ENCODE data around the gene TEAD1. TPM values are rescaled to one million over a fixed set of nuclear protein-coding genes. Genes with fewer than 3 reads are reported as not detected.

The TEAD1 gene
- total and polyA plus RNA-seq, 9 of the 15 experiments (the other 6 are each of a cell fraction or from before 2014, with no cell fraction given), result 1.7 to 17.7 (median 10.8) TPM

- TF ChIP-seq RAD21 (CRISPR knock-in tag; conservative IDR thresholded peaks at IDR 0.05 in 1 of 2, IDR thresholded peaks at IDR 0.05 in 1 of 2) (no peak), GTF3C2 (IDR thresholded peaks at IDR 0.05; ENCODE audit: borderline replicate concordance, extremely low read depth, insufficient read length) (no peak), RBM17 (IDR thresholded peaks at IDR 0.05; ENCODE audit: borderline replicate concordance, low read depth, low read length) (no peak), SMARCA4 (IDR thresholded peaks at IDR 0.05) (peak; percentile 85), TARDBP (IDR thresholded peaks at IDR 0.05) (no peak), PHF8 (IDR thresholded peaks at IDR 0.05; ENCODE audit: borderline replicate concordance, low read length) (no peak; the same call in 1 of the 2 replicates), ZBTB7A (IDR thresholded peaks at IDR 0.05; ENCODE audit: borderline replicate concordance, control insufficient read depth, low read depth, low read length) (no peak), ZFP91 (CRISPR knock-in tag; IDR thresholded peaks at IDR 0.05) (no peak), PPARD (CRISPR knock-in tag; IDR thresholded peaks at IDR 0.05) (no peak), MEF2A (IDR thresholded peaks at IDR 0.05; ENCODE audit: control insufficient read depth, low read depth, low read length) (no peak), HEY1 (CRISPR knock-in tag; IDR thresholded peaks at IDR 0.05; ENCODE audit: borderline replicate concordance) (no peak), HSF4 (CRISPR knock-in tag; IDR thresholded peaks at IDR 0.05; ENCODE audit: borderline replicate concordance) (no peak), POLR2A (conservative IDR thresholded peaks at IDR 0.05) (no peak), RAD51 (IDR thresholded peaks at IDR 0.05; ENCODE audit: borderline replicate concordance, low read depth) (no peak), NFE2L1 (tag; IDR thresholded peaks at IDR 0.05; ENCODE audit: borderline replicate concordance, low read depth) (no peak)
These were observed 50.3 kb downstream of the TEAD1 start (continued) for GRCh38 chr11:12724301-12725054.
